Epidermal melanocyte (primary cell): ENCODE data around the gene AGAP1.

Source experiments
- DNase-seq: peaks from one replicate; pipeline ENCODE4 v3.0.0; 2011; ENCODE audit warnings: low spot score; ENCODE audit not compliant: insufficient read length

The AGAP1 gene

DNA sequence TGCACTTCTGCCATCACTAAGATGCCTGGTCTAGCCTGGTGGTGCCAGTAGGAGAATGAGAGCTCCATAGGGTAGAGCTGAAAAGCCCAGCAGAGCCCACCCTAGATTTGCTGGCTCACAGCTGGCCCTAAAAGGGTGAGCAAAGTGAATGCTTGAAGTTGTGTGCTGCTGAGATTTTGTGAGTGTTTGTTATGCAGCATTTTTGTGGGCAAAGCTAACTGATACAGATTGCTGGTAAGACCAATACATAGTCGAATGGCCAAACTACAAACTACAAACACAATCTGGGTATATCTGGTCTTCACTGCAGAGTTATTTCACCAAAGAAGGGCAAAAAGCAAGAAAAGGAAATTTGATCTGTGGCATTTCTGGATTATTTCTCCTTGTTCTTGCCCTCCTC is 7.1 kb upstream of the AGAP1 start:
- DNase-seq = no peak

DNA sequence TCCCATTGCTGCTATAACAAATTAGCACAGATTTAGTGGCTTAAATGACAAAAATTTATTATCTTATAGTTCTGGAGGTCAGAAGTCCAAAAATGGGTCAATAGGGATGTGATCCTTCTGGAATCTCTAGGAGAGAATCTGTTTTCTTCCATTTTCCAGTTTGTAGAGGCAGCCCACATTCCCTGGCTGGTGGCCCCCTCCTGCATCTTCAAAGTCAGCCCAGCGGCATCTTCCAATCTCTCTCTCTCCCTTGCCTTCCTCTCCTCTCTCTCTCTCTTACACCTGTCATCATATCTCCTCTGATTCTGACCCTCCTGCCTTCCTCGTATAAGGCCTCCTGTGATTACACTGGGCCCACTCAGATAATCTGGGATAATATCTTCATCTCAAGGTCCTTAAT is 3.9 kb upstream of the AGAP1 start:
- no peak for DNase-seq

DNA sequence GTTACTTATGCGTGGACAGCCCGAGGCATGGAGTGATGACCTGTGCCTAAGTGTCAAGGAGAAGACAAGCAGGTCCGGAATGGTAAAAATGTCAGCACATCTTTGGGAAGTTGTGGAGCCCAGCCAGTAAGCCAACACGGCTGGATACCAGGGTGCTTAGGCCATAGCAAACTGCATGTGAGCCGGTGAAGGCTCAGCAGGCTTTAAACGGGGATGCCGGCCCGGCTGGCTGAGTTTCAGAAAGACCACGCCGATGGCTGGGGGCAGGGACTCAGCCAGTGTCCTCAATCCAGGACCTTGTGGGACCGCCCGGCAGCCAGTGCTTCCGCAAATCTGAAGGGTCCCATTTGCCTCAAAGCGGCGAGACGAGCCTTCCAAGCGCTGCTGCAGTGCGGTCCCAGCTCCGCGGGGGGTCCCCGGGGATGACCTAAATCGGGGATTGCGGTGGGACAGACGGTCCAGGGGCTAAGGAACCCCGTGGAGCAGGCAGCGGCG is 946 bp upstream of the AGAP1 start:
- DNase-seq = no peak

DNA sequence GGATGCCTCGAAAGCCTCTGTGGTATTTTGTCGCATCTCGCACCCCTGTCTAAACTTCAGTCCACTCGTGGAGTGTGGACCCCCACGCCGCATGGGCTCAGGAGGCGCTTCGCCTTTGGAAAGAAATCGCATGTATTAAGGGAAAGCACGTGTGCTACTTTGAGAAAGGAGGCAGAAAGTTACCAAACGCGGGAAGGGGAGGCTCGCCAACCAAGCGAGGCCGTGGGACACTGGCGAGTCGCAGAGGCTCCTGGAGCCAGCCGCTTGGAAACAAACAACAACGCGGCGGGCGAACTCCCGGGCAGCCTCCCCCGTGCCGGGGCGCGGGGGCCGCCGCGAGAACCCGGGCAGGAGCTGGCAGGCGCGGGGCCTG is 455 bp upstream of the AGAP1 start:
- DNase-seq = no peak

DNA sequence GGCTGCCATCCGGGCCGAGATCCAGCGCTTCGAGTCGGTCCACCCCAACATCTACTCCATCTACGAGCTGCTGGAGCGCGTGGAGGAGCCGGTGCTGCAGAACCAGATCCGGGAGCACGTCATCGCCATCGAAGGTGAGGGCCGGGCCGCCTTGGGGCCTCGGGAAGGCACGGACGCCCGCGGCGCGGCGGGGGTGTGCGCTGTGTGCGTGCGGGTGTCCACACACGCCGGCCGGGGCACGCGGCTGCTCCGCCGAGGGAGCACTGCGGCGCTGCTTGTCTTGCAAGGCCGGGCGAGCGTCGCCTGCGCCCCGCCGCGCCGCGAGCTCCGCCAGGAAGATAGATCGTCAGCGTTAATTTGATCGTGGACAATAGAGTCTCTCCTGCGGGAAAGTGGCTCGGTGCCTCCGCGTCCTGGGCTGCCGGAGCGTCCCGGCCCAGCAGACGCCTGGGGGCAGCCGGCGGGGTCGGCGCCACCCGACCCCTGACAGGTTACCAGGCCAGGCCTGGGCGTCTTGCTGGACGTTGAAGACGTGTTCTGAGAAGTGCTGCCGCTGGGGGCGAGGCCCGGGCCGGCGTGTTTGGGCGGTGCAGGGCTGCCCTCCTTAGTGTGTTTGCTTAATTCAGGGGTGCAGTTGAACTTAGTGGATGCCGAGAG is 1.0 kb downstream of the AGAP1 start:
- DNase-seq = no peak

DNA sequence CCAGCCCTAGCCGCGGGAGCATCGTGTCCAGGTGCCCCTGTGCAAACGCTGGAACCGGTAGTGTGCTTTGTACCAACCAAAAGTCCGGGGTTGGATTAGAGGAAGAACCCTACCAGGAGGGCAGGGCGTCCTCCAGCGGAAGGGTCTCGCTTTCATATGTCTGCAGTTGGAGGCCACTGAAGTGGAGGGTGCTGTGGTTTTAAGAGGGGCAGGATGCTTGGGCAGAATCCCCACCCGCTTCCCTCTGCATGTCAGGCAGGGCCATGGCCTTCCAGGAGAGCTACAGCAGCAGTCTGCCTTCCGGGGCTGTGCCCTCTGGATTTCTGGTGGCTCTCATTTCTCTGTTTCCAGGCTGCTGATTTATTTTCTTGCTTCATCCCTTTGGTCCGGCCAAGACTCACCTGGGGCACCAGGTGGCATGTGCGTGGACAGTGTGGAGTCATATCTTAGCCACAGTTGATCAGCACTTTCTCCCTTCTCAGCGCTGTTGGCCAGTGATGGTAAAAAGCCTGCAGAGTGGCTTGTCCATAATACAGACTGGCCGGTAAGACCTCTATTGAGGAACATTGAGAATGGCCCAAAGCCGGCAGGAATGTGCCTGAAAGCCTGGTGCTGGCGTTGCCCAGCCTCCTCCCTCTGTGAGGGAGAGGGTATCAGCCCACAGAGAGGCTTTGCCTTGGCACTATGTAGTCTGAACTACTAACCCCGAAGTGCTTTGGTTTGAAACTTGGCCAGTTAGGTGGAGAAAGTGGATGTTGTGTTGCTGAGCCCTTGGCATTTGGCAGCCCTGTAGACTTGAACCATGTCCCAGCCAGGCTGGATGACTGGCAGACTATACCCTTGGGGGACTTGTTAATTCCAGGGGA is 1.8 kb downstream of the AGAP1 start:
- no peak for DNase-seq

DNA sequence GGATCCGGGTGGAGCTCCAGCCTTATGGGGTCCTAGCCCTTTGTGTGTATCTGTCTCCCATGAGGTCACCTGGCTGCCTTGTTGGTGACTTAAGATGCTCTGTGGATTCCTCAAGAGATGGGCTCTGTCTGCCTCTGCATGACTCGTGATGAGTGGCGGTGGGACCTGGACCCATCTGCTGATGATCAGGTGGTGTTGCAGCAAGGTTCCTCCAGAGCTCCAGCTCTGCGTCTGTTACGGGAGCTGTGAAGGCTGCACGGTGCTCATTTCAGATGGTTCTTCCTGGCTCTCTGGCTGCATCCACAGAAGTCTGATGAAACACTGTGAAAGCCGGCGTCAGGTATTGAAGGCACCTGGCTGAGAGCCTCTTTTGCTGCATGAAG is 2.4 kb downstream of the AGAP1 start:
- DNase-seq = no peak

DNA sequence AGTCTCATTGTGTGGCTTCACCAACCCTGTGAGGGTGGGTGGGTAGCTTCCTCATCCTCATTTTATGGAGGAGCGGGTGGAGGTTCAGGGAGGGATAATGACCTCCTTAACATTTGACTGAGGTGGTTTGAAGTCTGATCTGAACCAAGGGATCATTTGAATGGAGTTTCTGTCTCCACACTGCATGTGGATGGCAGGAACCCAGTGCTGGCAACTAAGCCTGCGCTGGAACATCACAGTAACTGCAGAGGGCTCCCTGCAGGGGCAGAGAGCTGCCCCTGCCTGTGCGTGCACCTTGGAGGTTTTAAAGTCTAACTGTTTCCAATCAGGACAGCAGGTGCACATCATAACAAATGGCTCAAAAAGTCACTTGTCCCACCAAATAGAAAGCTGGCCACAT is 3.3 kb downstream of the AGAP1 start:
- DNase-seq = no peak

DNA sequence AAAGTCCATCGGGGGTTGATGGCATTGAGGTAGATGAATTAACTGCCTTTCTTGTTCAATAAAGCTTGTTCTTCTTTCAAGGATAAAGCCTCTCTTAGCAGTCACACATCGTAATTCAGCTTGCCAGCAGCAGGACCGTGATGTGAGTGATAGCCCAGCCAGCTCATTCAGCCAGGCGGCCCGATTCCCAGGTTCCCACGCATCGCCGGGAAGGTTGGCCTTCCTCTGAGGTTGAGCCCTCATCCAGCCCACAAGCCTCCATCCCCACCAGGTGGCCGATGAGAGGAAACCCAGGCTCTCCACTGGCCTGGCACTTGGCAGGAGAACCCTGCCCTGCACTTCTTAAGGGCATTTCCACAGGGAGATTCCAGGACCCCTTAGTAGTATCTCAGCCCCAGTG is 4.7 kb downstream of the AGAP1 start:
- DNase-seq = no peak

DNA sequence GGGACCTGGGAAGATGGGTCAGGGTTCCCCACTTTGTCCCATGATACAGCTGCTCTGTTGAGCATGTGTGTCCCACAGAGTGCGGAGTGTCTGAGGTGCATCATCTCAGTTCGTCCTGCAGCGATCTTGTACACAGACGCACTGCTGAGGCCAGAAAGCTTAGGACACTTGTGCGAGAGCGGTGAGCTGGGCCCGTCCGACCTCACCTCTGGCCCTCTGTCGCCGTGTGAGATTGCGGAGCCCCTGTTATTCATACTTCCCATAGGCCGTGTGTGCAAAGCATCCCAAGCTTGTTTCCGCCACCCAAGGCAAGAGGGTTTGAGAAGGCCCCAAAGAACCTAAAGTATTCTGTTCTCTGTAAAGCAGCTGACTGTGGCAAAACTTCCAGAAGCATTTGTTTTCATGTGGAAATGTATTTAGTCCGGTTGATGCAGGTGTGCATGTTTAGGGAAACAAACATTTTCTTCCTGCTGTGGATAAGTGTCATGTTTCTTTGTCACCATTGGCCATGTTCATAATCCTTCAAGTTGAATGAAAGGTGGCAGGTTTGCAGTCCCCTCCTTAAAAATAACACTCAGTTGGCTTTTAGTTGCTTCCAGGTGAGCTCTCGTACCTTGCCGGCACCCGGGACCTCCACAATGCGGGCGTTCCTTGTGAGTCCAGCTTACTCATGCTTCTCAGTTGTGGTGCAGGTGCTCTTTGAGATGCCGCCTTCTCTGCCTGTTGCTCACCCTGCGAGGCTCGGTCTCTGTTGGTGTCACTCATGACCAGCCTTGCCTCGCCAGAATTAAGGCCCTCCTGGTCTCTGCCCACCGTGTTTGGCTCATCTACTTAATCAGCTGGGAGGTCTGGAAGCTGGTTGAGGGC is 5.3 kb downstream of the AGAP1 start:
- DNase-seq = no peak

DNA sequence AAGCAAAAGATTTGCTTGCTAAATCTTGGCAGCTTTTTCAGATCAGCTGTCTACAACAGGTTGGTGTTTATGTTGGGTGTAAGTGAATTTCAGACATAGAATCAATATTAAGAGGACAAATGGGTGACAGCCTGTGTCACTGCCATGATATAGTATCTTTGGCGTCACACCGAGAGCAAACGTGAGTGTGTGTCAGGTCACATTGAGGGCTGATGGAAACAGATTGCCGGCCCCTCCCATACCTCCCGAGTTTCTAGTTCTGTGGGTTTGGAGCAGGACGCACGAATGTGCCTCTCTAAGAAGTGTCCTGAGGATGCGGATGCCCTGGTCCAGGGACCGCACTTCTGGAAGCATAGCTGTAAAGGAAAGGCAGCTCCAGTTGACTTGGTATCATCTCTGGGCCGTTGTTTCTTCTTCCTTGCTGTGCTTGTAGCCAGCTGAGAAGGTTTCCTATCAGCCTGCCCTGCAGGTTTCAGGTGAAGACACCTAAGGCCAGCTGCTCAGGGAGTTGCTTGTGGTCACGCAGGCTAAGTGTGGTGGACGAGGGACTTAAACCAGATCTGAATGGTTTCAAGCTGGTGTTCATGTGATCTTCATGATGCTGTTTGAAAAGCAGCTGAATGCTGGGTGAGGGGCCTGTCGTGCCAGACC is 6.4 kb downstream of the AGAP1 start:
- DNase-seq = no peak

DNA sequence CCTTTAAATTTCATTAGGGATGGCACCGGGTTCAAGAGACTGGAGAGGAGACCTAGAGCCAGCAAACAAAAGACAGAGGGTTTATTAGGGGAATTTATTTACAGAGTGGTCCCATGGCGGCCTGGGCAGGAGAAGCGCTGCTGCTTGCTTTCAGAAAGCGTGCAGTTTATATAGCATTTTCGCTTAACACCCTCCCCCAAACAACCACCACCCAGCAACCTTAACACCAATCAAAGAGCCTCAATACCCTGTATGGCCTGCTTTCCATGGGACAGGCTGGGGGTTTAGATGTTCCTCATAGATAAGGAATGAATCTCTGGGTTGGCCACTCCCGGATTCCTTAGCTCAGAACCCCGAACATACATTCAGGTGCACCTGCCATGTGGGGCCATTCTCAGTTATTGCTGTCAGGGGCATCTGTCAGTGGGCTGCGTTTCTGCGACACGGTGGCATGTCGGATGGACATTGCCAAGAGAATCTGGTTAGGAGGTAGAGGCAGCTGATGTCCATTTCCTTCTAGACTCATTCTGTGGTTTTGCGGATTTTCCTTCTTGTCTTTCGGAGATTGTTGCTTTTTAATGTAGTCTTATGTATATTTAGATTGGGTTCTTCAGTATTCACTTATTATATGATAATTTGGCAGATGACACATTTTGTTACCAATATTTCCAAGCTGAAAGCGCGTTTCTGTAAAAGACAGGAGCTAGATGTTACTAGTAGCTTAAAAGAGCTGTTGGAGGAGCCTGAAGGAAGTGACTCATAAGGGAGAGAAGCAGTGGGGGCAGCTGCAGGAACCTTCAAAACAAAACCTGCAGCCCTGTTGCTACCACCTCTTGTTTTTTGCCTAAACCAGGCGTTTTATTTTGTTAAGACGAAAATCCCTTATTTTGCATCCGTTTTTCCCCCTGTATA is 7.2 kb downstream of the AGAP1 start:
- DNase-seq = no peak

DNA sequence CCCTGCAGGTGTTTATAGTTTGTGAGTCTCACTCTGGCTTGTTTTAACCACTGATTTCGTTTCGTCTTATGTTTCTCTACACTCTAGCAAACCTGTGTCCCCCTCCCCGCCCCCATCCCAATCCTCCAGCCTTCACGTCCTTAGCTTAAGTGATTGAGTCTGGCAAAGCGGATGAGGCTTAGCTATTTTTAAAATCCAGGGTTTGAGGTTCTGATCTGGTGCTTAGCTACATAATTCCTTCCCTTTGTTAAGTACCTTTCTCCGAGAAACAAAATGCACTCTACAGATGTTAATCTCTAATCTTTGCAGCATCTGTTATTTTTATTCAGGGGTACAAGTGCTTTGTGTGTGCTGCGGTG is 7.8 kb downstream of the AGAP1 start:
- no peak for DNase-seq

DNA sequence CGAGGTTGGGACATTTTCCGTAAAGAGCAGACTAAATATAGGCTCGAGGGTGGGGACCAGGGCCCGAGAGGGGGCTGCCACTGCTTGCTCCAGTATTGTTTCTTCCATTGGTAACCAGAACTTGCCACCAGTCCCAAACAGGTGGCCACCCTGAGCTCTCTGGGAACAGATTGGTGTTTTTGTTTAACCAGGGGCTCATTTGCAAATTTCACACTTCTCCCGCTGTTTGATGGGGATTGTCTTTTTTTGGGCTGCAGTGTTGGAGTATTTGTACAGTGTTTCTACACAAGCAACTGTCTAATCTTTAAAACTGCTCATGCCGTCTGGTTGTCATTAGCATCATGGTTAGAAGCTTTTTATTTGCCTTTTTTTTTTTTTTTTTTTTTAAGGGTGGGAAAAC is 8.5 kb downstream of the AGAP1 start:
- no peak for DNase-seq

DNA sequence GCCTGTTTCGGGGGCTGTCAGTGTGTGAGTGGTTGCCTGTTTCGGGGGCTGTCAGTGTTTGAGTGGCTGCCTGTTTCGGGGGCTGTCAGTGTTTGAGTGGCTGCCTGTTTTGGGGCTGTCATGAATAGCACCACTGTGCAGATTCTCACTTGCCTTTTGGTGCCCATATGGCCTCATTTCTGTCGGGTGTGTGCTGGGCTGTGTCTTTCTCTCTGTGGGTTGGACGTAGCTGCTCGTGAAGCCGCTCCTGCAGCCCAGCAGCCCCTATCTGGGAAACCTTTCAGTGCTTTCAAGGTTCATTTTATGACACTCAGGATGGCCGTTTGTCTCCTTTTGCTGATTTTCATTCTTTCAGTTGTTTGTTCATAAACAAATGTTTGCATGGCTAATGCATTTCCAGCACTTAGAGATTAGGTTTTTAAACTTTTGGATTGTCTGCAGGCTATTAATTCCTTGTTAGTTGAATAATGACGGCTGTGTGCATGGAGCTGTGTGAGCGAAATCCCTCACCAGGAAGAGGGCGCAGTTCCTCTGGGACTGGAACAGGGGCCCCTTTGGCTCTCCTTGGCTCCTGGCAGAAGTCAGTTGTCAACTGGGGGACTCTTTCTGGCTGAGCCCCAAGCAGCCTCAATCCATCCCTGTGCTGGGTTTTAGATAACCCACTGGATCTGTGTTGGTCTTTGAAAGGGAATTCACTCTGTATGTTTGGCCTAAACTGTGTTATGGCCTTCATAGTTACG is 10.8 kb downstream of the AGAP1 start:
- DNase-seq = no peak

DNA sequence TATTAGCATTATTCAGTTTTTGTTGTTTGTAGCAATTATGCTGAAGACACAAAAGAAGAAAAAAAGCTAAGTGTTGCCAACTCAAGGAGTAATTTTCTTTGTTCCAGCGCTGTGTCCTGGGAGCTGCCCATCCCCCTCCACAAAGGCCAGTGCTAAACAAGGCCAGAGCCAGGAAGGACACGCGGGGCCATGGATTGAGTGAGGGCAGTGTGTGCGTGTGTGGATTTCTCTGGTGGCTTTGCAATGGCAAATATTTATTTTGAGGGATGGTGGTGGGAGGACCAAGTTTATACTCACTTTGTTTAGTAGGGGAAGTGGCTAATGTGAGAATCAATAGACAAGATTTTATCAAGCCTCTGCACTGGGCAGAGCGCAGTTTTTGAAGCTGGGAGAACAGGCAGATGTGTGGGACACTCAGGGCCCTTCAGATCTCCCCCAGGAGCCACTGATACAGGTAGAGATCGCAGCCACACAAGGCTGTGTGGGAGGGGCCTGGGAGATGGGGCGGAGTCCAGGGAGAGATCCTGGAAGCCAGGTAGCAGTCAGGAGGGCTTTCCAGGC is 11.4 kb downstream of the AGAP1 start:
- no peak for DNase-seq

DNA sequence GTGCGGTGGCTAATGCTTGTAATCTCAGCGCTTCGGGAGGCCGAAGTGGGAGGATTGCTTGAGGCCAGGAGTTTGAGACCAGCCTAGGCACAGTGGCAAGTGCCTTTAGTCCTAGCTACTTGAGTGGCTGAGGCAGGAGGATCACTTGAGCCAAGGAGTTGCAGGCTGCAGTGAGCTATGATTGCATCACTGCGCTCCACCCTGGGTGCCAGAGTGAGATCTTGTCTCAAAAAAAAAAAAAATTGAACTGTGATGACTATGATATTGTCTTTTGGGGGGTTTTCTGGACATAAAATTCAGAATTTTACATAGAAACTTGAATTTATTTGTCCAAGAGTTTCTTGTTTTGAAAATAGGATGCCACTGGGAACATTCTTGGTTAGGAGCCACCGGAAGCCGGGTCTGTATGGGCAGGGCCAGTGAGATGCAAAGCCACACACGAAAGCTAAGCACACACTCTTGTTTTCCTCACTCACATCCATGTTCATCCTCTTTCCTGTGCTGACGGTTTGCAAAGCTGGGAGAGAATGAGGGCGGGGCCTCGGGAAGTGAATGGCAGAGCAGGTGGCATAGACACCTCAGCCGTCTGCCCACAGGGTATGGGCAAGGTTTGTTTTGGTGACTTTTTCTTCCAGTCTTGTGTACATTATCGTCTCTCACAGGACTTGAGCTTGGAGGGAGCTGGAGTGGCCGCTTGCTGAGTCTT is 12.6 kb downstream of the AGAP1 start:
- no peak for DNase-seq

DNA sequence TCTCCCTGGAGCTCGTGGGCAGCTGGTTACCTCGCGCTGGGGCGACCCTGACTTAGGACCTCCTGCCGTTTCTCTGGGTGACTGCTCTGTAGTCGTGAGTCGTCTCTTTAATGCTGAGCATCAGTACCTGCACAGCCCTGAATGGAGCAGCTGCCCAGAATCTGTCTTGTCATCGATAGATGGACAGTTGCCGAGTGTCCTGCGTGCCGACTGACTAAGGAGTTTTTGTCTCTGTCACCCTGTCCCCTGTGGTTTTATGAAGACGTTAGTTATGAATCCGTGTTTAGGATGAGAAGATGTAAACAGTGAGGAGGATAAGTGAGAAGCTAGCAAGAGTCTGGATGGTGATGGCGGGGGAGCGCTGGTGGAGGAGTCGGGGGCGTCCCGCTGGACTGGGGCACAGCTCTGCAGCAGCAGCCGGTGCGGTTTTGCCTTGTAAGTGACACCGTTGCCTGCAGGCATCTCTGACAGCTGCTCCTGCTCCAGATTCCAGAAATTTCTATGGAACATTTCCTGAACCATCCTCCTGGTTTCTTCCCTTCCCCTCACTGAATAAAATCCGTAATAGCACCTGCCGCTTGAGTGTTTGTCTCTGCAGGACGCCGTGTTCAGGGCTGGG is 13.3 kb downstream of the AGAP1 start:
- no peak for DNase-seq
